HG03045 (cell line): ENCODE data around the gene ANGPTL8.

Source experiments
- ATAC-seq: cut with Tn5 transposase; IDR thresholded peaks from one replicate; pipeline ENCODE4 v1.9.1; 2021; ENCODE audit warnings: mild to moderate bottlenecking, moderate library complexity; ENCODE audit not compliant: unreplicated experiment

Gene ANGPTL8

GRCh38 chr19:11239377-11240000, at the start of gene ANGPTL8:
Gene ANGPTL8 (plus strand): TSS chr19:11239619. CDS start chr19:11239638, 19 bp downstream.
- ATAC-seq = no peak

- no peak for ATAC-seq
These were observed 48.9 kb upstream of the ANGPTL8 start for GRCh38 chr19:11190501-11190900.

- ATAC-seq = no peak
These were observed 48.1 kb upstream of the ANGPTL8 start for GRCh38 chr19:11191273-11191755.

GRCh38 chr19:11191934-11192333, 47.5 kb upstream of the ANGPTL8 start:
- ATAC-seq = no peak

- no peak for ATAC-seq
These were observed 46.2 kb upstream of the ANGPTL8 start for GRCh38 chr19:11192957-11193939.

GRCh38 chr19:11194173-11194572, 45.2 kb upstream of the ANGPTL8 start:
- no peak for ATAC-seq

GRCh38 chr19:11194656-11195558, 44.5 kb upstream of the ANGPTL8 start:
- no peak for ATAC-seq

GRCh38 chr19:11195681-11196080, 43.7 kb upstream of the ANGPTL8 start:
- no peak for ATAC-seq

GRCh38 chr19:11196406-11197287, 42.8 kb upstream of the ANGPTL8 start:
- no peak for ATAC-seq

- ATAC-seq = peak; percentile 77
These were observed 41.9 kb upstream of the ANGPTL8 start, which contains the start of gene KANK2 for GRCh38 chr19:11197291-11198174. Gene KANK2 (minus strand): TSS chr19:11197545. CDS start chr19:11194511, 3,034 bp downstream.

- no peak for ATAC-seq
These were observed 41.3 kb upstream of the ANGPTL8 start for GRCh38 chr19:11198175-11198534.

- ATAC-seq = no peak
These were observed 40.5 kb upstream of the ANGPTL8 start for GRCh38 chr19:11198769-11199424.

- ATAC-seq = no peak
These were observed 39.9 kb upstream of the ANGPTL8 start for GRCh38 chr19:11199517-11199916.

- no peak for ATAC-seq
These were observed 39.3 kb upstream of the ANGPTL8 start for GRCh38 chr19:11200015-11200574.

GRCh38 chr19:11200931-11201330, 38.5 kb upstream of the ANGPTL8 start:
- ATAC-seq = no peak

- no peak for ATAC-seq
These were observed 37.6 kb upstream of the ANGPTL8 start for GRCh38 chr19:11201791-11202190.

GRCh38 chr19:11202488-11203193, 36.8 kb upstream of the ANGPTL8 start:
- ATAC-seq = no peak
